Measurements from ENCODE around the gene DOK3. TPM values are rescaled to one million over a fixed set of nuclear protein-coding genes. Genes with fewer than 3 reads are reported as not detected.
A peak's percentile ranks its signal among the peaks of the same experiment; 100 is the strongest.

The DOK3 gene
- polyA plus RNA-seq, 3 donors, result 62.8 to 196 (median 98.3) TPM

DNA sequence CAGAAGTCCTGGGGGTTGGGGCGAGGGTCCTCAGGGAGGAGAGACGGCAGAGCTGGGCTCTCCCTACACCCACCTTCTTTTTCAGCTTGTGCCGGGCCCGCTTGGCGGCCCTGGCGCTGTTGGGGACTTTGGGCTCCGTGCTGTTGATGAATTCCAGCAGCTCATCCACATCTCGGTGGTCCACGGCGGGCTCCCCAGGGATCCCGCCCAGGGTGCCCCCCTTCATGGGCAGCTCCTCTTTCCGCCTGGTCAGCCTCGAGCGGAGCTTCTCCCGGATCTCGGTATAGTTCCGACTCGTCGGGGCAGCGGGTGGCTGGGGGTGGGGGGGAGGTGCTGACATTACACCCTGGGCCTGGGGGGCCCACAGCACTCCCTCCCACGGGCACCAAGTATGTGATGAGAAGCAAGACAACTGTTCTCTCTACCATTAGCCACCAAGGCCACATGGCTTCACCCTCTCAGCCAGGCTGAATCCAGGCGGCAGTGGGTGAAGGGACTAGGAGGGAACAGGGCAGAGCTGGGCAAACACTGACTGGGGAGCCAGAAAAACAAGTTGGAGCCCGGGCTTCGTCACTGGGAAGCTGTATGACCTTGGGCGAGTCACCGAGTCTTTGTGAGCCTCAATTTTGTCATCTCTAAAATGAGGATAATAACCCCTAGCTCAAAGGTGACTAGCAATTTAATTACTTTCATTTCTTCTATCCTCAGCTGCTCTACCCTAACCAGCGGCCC is 21.7 kb upstream of the DOK3 start:
- TF ChIP-seq, protein P1, sequence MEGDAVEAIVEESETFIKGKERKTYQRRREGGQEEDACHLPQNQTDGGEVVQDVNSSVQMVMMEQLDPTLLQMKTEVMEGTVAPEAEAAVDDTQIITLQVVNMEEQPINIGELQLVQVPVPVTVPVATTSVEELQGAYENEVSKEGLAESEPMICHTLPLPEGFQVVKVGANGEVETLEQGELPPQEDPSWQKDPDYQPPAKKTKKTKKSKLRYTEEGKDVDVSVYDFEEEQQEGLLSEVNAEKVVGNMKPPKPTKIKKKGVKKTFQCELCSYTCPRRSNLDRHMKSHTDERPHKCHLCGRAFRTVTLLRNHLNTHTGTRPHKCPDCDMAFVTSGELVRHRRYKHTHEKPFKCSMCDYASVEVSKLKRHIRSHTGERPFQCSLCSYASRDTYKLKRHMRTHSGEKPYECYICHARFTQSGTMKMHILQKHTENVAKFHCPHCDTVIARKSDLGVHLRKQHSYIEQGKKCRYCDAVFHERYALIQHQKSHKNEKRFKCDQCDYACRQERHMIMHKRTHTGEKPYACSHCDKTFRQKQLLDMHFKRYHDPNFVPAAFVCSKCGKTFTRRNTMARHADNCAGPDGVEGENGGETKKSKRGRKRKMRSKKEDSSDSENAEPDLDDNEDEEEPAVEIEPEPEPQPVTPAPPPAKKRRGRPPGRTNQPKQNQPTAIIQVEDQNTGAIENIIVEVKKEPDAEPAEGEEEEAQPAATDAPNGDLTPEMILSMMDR (IDR thresholded peaks at IDR 0.05), result no peak
- H3K4me2 ChIP-seq (replicated peaks; ENCODE audit: extremely low read depth, low read length, poor library complexity, severe bottlenecking), result no peak overlapping the region
- Mint-ChIP-seq H3K9me3 (no peaks in the 10 kb centered on the region), H3K4me3 (no peak overlapping the region), H3K4me1 (peaks cover 3% of the 10 kb centered on the region), H3K36me3 (peaks cover 50 to 62% of the 10 kb centered on the region in 2 donors), H3K27me3 (ENCODE audit: low read depth in 3 of 3) (peaks cover 0 to 3% (median 0%) of the 10 kb centered on the region in 3 donors), H3K27ac (peak overlapping the region in 4 of 7 donors; percentile 12 to 41 (median 36))
- H4K20me1 ChIP-seq (ENCODE audit: insufficient read depth, low read length), result peaks cover 70% of the 10 kb centered on the region
- no peak overlapping the region for H2AFZ ChIP-seq (ENCODE audit: insufficient read depth, low read depth, low read length, poor library complexity, severe bottlenecking)
- no peaks in the 10 kb centered on the region for H3K4me1 ChIP-seq (ENCODE audit: control insufficient read depth in 1 of 2, insufficient read depth in 2 of 2, low read length in 2 of 2)
- no peaks in the 10 kb centered on the region for H3K27me3 ChIP-seq (ENCODE audit: control insufficient read depth in 2 of 2, insufficient read depth in 2 of 2, low read length in 2 of 2)
- H3K9me3 ChIP-seq (replicated peaks in 1 of 2; ENCODE audit: control insufficient read depth in 1 of 2, insufficient read depth in 1 of 2, low read length in 2 of 2), result no peaks in the 10 kb centered on the region
- no peaks in the 10 kb centered on the region for H3K79me2 ChIP-seq (ENCODE audit: insufficient read depth, low read length)
- H3K4me3 ChIP-seq (replicated peaks in 1 of 3; ENCODE audit: low read depth in 2 of 3, low read length in 3 of 3), result no peak overlapping the region
- 96% methylated on average over 13 of the region's 27 CpGs for WGBS (ENCODE audit: insufficient coverage)
- intact Hi-C loops (cut with micrococcal nuclease), result no loop called here
- no peak overlapping the region for H3K9ac ChIP-seq (ENCODE audit: insufficient read depth, low read length, poor library complexity, severe bottlenecking)
- no peak overlapping the region for H3K27ac ChIP-seq (ENCODE audit: low read depth in 1 of 2, low read length in 2 of 2)
- no peak for DNase-seq
- peaks cover 88 to 97% of the 10 kb centered on the region in 2 donors for H3K36me3 ChIP-seq (replicated peaks in 1 of 2; ENCODE audit: control insufficient read depth in 1 of 2, insufficient read depth in 2 of 2, low read length in 2 of 2)

GRCh38 chr5:177530638-177531037 is 21.0 kb upstream of the DOK3 start:
- Histone ChIP-seq H2AFZ (ENCODE audit: insufficient read depth, low read depth, low read length, poor library complexity, severe bottlenecking) (no peak overlapping the region), H4K20me1 (ENCODE audit: insufficient read depth, low read length) (peaks cover 71% of the 10 kb centered on the region), H3K9me3 (replicated peaks in 1 of 2; ENCODE audit: control insufficient read depth in 1 of 2, insufficient read depth in 1 of 2, low read length in 2 of 2) (no peaks in the 10 kb centered on the region), H3K27ac (ENCODE audit: low read depth in 1 of 2, low read length in 2 of 2) (no peak overlapping the region), H3K36me3 (replicated peaks in 1 of 2; ENCODE audit: control insufficient read depth in 1 of 2, insufficient read depth in 2 of 2, low read length in 2 of 2) (peaks cover 89 to 97% of the 10 kb centered on the region in 2 donors), H3K4me1 (ENCODE audit: control insufficient read depth in 1 of 2, insufficient read depth in 2 of 2, low read length in 2 of 2) (no peaks in the 10 kb centered on the region), H3K79me2 (ENCODE audit: insufficient read depth, low read length) (no peaks in the 10 kb centered on the region), H3K9ac (ENCODE audit: insufficient read depth, low read length, poor library complexity, severe bottlenecking) (no peak overlapping the region), H3K27me3 (ENCODE audit: control insufficient read depth in 2 of 2, insufficient read depth in 2 of 2, low read length in 2 of 2) (no peaks in the 10 kb centered on the region), H3K4me2 (replicated peaks; ENCODE audit: extremely low read depth, low read length, poor library complexity, severe bottlenecking) (no peak overlapping the region), H3K4me3 (replicated peaks in 1 of 3; ENCODE audit: low read depth in 2 of 3, low read length in 3 of 3) (no peak overlapping the region)
- Mint-ChIP-seq H3K27ac (peak overlapping the region in 2 of 7 donors; percentile 12 to 34), H3K4me1 (peaks cover 3% of the 10 kb centered on the region), H3K27me3 (ENCODE audit: low read depth in 3 of 3) (peaks cover 0 to 3% (median 0%) of the 10 kb centered on the region in 3 donors), H3K4me3 (no peak overlapping the region), H3K9me3 (no peaks in the 10 kb centered on the region), H3K36me3 (peaks cover 47 to 56% of the 10 kb centered on the region in 2 donors)
- 98% methylated on average over 3 of the region's 3 CpGs for WGBS (ENCODE audit: insufficient coverage)
- intact Hi-C loops (cut with micrococcal nuclease), result no loop called here
- TF ChIP-seq, protein P1 (IDR thresholded peaks at IDR 0.05), result no peak
- DNase-seq, result no peak

All from CD14-positive monocyte (primary cell).